ENCODE measurements around the gene ADH7. TPM values are rescaled to one million over a fixed set of nuclear protein-coding genes. Genes with fewer than 3 reads are reported as not detected.

The ADH7 gene
- total and polyA plus RNA-seq, 2 of the 13 experiments (the other 11 are each of a cell fraction or from before 2014, with no cell fraction given): not detected

- TF ChIP-seq, protein P1, sequence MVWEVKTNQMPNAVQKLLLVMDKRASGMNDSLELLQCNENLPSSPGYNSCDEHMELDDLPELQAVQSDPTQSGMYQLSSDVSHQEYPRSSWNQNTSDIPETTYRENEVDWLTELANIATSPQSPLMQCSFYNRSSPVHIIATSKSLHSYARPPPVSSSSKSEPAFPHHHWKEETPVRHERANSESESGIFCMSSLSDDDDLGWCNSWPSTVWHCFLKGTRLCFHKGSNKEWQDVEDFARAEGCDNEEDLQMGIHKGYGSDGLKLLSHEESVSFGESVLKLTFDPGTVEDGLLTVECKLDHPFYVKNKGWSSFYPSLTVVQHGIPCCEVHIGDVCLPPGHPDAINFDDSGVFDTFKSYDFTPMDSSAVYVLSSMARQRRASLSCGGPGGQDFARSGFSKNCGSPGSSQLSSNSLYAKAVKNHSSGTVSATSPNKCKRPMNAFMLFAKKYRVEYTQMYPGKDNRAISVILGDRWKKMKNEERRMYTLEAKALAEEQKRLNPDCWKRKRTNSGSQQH (CRISPR knock-in tag; IDR thresholded peaks at IDR 0.05; ENCODE audit: low read depth): no peak
- TF ChIP-seq, protein P2, sequence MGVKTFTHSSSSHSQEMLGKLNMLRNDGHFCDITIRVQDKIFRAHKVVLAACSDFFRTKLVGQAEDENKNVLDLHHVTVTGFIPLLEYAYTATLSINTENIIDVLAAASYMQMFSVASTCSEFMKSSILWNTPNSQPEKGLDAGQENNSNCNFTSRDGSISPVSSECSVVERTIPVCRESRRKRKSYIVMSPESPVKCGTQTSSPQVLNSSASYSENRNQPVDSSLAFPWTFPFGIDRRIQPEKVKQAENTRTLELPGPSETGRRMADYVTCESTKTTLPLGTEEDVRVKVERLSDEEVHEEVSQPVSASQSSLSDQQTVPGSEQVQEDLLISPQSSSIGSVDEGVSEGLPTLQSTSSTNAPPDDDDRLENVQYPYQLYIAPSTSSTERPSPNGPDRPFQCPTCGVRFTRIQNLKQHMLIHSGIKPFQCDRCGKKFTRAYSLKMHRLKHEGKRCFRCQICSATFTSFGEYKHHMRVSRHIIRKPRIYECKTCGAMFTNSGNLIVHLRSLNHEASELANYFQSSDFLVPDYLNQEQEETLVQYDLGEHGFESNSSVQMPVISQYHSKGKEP (CRISPR knock-in tag; IDR thresholded peaks at IDR 0.05): no peak
- TF ChIP-seq, protein P3, sequence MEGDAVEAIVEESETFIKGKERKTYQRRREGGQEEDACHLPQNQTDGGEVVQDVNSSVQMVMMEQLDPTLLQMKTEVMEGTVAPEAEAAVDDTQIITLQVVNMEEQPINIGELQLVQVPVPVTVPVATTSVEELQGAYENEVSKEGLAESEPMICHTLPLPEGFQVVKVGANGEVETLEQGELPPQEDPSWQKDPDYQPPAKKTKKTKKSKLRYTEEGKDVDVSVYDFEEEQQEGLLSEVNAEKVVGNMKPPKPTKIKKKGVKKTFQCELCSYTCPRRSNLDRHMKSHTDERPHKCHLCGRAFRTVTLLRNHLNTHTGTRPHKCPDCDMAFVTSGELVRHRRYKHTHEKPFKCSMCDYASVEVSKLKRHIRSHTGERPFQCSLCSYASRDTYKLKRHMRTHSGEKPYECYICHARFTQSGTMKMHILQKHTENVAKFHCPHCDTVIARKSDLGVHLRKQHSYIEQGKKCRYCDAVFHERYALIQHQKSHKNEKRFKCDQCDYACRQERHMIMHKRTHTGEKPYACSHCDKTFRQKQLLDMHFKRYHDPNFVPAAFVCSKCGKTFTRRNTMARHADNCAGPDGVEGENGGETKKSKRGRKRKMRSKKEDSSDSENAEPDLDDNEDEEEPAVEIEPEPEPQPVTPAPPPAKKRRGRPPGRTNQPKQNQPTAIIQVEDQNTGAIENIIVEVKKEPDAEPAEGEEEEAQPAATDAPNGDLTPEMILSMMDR (CRISPR knock-in tag; IDR thresholded peaks at IDR 0.05): no peak
- TF ChIP-seq RFX3 (CRISPR knock-in tag; IDR thresholded peaks at IDR 0.05): no peak
- TF ChIP-seq CENPX (CRISPR knock-in tag; IDR thresholded peaks at IDR 0.05): no peak
- TF ChIP-seq BCLAF1 (IDR thresholded peaks at IDR 0.05): no peak
- TF ChIP-seq MLXIP (CRISPR knock-in tag; IDR thresholded peaks at IDR 0.05; ENCODE audit: borderline replicate concordance): no peak
- TF ChIP-seq ISL2 (CRISPR knock-in tag; IDR thresholded peaks at IDR 0.05): peak; percentile 89
- no peak for TF ChIP-seq ZNF567 (CRISPR knock-in tag; IDR thresholded peaks at IDR 0.05; ENCODE audit: borderline replicate concordance)
- TF ChIP-seq CREM (IDR thresholded peaks at IDR 0.05): peak; percentile 65; the same call in 1 of the 2 replicates
- no peak for TF ChIP-seq CREM (CRISPR knock-in tag; IDR thresholded peaks at IDR 0.05)
- TF ChIP-seq SKI (IDR thresholded peaks at IDR 0.05; ENCODE audit: partially characterized antibody): peak; percentile 61
- peak; percentile 42; the same call in 1 of the 2 replicates for TF ChIP-seq STAG1 (CRISPR knock-in tag; IDR thresholded peaks at IDR 0.05)
- TF ChIP-seq, protein P4, sequence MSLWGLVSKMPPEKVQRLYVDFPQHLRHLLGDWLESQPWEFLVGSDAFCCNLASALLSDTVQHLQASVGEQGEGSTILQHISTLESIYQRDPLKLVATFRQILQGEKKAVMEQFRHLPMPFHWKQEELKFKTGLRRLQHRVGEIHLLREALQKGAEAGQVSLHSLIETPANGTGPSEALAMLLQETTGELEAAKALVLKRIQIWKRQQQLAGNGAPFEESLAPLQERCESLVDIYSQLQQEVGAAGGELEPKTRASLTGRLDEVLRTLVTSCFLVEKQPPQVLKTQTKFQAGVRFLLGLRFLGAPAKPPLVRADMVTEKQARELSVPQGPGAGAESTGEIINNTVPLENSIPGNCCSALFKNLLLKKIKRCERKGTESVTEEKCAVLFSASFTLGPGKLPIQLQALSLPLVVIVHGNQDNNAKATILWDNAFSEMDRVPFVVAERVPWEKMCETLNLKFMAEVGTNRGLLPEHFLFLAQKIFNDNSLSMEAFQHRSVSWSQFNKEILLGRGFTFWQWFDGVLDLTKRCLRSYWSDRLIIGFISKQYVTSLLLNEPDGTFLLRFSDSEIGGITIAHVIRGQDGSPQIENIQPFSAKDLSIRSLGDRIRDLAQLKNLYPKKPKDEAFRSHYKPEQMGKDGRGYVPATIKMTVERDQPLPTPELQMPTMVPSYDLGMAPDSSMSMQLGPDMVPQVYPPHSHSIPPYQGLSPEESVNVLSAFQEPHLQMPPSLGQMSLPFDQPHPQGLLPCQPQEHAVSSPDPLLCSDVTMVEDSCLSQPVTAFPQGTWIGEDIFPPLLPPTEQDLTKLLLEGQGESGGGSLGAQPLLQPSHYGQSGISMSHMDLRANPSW (CRISPR knock-in tag; IDR thresholded peaks at IDR 0.05; ENCODE audit: borderline replicate concordance): no peak; the same call in 1 of the 2 replicates
- TF ChIP-seq KDM6A (CRISPR knock-in tag; IDR thresholded peaks at IDR 0.05; ENCODE audit: low read depth): peak; percentile 90
Measured at GRCh38 chr4:99403380-99404184, 31.6 kb downstream of the ADH7 start (continued).

Data from HepG2 (cell line).